ENCODE results near the gene ZNF536. TPM values are rescaled to one million over a fixed set of nuclear protein-coding genes. Genes with fewer than 3 reads are reported as not detected.

ZNF536 gene
- total RNA-seq, 2 experiments from 2014 or later, result not detected

- Mint-ChIP-seq H3K9me3 (ENCODE audit: insufficient read depth) (no peaks in the 10 kb centered on the region), H3K4me3 (no peak overlapping the region), H3K36me3 (ENCODE audit: low read depth) (no peaks in the 10 kb centered on the region), H3K27ac (no peak overlapping the region), H3K4me1 (ENCODE audit: low read depth) (no peaks in the 10 kb centered on the region), H3K27me3 (ENCODE audit: low read depth) (no peaks in the 10 kb centered on the region)
- DNase-seq, result no peak
- ATAC-seq, result no peak
- POLR2A ChIA-PET, result no interaction called here
- CTCF ChIA-PET, result no interaction called here
These were observed 37.3 kb upstream of the ZNF536 start for GRCh38 chr19:30334841-30335240.

- ATAC-seq (no peak), DNase-seq (no peak)
- POLR2A ChIA-PET, result no interaction called here
- H3K4me3 Mint-ChIP-seq, result no peak overlapping the region
- no peak overlapping the region for H3K27ac Mint-ChIP-seq
- CTCF ChIA-PET, result no interaction called here
- H3K27me3 Mint-ChIP-seq (ENCODE audit: low read depth), result no peaks in the 10 kb centered on the region
- no peaks in the 10 kb centered on the region for H3K4me1 Mint-ChIP-seq (ENCODE audit: low read depth)
- no peaks in the 10 kb centered on the region for H3K36me3 Mint-ChIP-seq (ENCODE audit: low read depth)
- H3K9me3 Mint-ChIP-seq (ENCODE audit: insufficient read depth), result no peaks in the 10 kb centered on the region
These were observed 36.8 kb upstream of the ZNF536 start for GRCh38 chr19:30335306-30335886.

DNA sequence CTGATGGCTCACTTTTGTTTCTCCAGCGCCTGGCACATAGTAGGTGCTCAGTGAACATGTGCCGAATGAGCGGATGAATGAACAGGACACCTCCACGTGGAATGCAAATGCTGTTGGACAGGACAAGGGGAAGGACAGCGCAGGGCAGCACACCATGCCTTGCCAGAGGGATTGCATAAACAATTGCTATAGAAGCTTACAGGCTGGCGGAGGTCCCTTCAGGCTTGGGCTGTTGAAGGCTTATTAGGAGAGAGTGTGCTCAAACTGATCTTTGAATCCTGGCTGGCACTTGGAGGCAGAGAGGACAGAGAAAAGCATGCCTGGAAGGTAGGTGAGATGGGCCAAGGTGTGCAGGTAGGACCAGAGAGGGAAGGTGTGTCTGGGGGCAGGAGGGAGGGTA, 35.9 kb upstream of the ZNF536 start:
- ATAC-seq (no peak), DNase-seq (no peak)
- ChIA-PET CTCF (no interaction called here), POLR2A (no interaction called here)
- Mint-ChIP-seq H3K27me3 (ENCODE audit: low read depth) (no peaks in the 10 kb centered on the region), H3K27ac (no peak overlapping the region), H3K36me3 (ENCODE audit: low read depth) (no peaks in the 10 kb centered on the region), H3K4me1 (ENCODE audit: low read depth) (no peaks in the 10 kb centered on the region), H3K9me3 (ENCODE audit: insufficient read depth) (no peaks in the 10 kb centered on the region), H3K4me3 (no peak overlapping the region)

DNA sequence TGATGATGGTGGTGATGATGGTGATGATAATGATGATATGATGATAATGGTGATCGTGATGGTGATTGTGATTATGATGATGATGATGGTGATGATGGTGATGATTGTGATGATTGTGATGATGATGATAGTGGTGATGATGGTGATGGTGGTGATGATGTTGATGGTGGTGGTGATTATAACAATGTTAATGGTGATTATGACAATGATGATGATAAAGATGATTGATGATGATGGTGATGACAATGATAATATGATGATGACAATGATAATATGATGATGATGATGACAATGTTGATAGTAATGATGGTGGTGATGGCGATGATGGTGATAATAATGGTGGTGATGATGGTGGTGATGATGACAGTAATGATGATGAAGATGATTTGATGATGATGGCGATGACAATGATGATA, 34.1 kb upstream of the ZNF536 start:
- ChIA-PET CTCF (no interaction called here), POLR2A (no interaction called here)
- no peak for ATAC-seq
- H3K27me3 Mint-ChIP-seq (ENCODE audit: low read depth), result no peaks in the 10 kb centered on the region
- no peak overlapping the region for H3K27ac Mint-ChIP-seq
- DNase-seq, result no peak
- no peaks in the 10 kb centered on the region for H3K9me3 Mint-ChIP-seq (ENCODE audit: insufficient read depth)
- no peaks in the 10 kb centered on the region for H3K36me3 Mint-ChIP-seq (ENCODE audit: low read depth)
- H3K4me3 Mint-ChIP-seq, result no peak overlapping the region
- H3K4me1 Mint-ChIP-seq (ENCODE audit: low read depth), result no peaks in the 10 kb centered on the region

DNA sequence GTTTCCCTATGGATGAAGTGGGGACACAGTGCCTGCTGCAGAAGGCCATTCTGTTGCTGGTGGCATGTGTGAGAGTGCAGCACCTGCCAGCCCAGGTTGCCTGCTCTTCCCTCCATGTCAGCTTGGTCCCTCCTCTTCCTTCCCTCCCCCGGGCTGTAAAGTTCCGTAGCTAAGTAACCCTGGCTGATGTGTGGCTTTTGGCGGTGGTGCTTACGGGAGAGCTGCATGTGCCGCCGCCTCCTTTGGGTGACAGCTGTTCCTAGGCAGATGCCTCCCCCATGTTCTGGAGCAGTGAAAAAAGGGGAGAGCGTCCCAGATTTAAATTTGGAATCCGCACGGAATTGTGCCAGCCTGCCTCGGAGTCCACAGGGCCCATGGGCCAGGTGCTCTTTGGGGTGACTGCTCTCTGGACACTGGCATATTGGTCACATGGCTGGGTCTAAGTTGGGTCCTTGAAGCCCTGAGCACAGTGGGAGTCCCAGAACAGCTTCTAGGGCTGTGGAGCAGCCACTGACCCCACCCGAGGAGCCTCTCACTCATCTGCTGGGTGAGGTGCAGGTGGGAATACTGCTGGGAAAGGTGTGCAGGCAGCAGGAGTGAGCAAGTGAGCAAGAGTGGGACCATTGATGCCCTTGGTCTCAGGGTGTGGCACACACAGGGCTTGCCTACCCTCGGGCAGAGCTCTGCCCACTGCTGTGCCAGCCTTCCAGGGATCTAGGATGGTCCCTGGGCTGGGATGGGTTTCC, 33.1 kb upstream of the ZNF536 start:
- Mint-ChIP-seq H3K9me3 (ENCODE audit: insufficient read depth) (no peaks in the 10 kb centered on the region), H3K4me3 (no peak overlapping the region), H3K36me3 (ENCODE audit: low read depth) (no peaks in the 10 kb centered on the region), H3K27me3 (ENCODE audit: low read depth) (no peaks in the 10 kb centered on the region), H3K27ac (no peak overlapping the region), H3K4me1 (ENCODE audit: low read depth) (no peaks in the 10 kb centered on the region)
- POLR2A ChIA-PET, result no interaction called here
- no peak for ATAC-seq
- CTCF ChIA-PET, result no interaction called here
- DNase-seq, result no peak

GRCh38 chr19:30339624-30340525, 32.3 kb upstream of the ZNF536 start:
- CTCF ChIA-PET, result no interaction called here
- Mint-ChIP-seq H3K4me3 (no peak overlapping the region), H3K27ac (no peak overlapping the region), H3K4me1 (ENCODE audit: low read depth) (no peaks in the 10 kb centered on the region), H3K36me3 (ENCODE audit: low read depth) (no peaks in the 10 kb centered on the region), H3K9me3 (ENCODE audit: insufficient read depth) (no peaks in the 10 kb centered on the region), H3K27me3 (ENCODE audit: low read depth) (no peaks in the 10 kb centered on the region)
- POLR2A ChIA-PET, result no interaction called here
- no peak for ATAC-seq
- no peak for DNase-seq

DNA sequence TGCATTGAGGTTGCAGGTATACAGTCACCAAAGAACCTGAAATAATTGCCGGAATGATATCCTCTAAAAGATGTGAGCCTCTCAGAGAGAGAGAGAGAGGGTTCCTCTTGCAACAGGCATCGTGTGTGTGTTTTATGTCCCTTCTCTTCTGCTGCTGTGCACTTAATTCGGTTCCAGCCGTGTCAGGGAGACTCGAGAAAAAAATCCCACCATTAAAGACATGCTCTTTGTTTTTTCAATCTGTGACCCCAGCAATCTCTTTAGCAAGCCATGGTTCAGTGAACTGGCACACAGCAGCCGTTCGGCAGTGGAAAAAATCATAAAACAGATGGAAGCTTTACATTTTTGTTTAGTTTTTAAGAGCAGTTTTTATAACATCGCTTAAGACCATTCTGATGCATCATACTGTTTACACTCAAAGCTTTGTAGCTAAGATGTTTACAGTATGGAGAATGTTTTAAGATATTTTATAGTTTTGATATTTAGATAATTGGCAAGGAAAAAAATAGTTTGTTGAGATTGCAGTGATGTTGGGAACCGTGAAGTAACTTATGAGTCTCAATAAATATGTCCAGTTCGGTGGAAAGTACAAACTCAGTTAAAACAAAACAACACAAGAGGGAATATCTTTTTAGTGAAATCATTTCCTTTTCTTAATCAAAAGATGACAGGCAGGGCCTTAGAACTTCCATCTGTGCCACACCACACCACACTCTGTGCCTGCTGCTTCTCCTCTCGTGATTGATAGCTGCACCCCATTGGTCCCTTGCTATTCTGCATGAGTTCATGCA, 31.2 kb upstream of the ZNF536 start:
- ATAC-seq (no peak), DNase-seq (no peak)
- no peak overlapping the region for H3K27ac Mint-ChIP-seq
- no peaks in the 10 kb centered on the region for H3K9me3 Mint-ChIP-seq (ENCODE audit: insufficient read depth)
- no peaks in the 10 kb centered on the region for H3K4me1 Mint-ChIP-seq (ENCODE audit: low read depth)
- CTCF ChIA-PET, result no interaction called here
- no peaks in the 10 kb centered on the region for H3K36me3 Mint-ChIP-seq (ENCODE audit: low read depth)
- H3K27me3 Mint-ChIP-seq (ENCODE audit: low read depth), result no peaks in the 10 kb centered on the region
- POLR2A ChIA-PET, result no interaction called here
- no peak overlapping the region for H3K4me3 Mint-ChIP-seq

GRCh38 chr19:30341611-30342201, 30.5 kb upstream of the ZNF536 start:
- no peaks in the 10 kb centered on the region for H3K4me1 Mint-ChIP-seq (ENCODE audit: low read depth)
- ChIA-PET CTCF (no interaction called here), POLR2A (no interaction called here)
- H3K9me3 Mint-ChIP-seq (ENCODE audit: insufficient read depth), result no peaks in the 10 kb centered on the region
- DNase-seq (no peak), ATAC-seq (no peak)
- H3K27me3 Mint-ChIP-seq (ENCODE audit: low read depth), result no peaks in the 10 kb centered on the region
- H3K36me3 Mint-ChIP-seq (ENCODE audit: low read depth), result no peaks in the 10 kb centered on the region
- H3K4me3 Mint-ChIP-seq, result no peak overlapping the region
- H3K27ac Mint-ChIP-seq, result no peak overlapping the region

GRCh38 chr19:30342901-30343300, 29.3 kb upstream of the ZNF536 start:
- H3K4me1 Mint-ChIP-seq (ENCODE audit: low read depth), result no peaks in the 10 kb centered on the region
- no peaks in the 10 kb centered on the region for H3K36me3 Mint-ChIP-seq (ENCODE audit: low read depth)
- no peak overlapping the region for H3K27ac Mint-ChIP-seq
- ChIA-PET CTCF (no interaction called here), POLR2A (no interaction called here)
- H3K4me3 Mint-ChIP-seq, result no peak overlapping the region
- no peaks in the 10 kb centered on the region for H3K27me3 Mint-ChIP-seq (ENCODE audit: low read depth)
- ATAC-seq (no peak), DNase-seq (no peak)
- no peaks in the 10 kb centered on the region for H3K9me3 Mint-ChIP-seq (ENCODE audit: insufficient read depth)

- H3K4me3 Mint-ChIP-seq, result no peak overlapping the region
- DNase-seq (no peak), ATAC-seq (no peak)
- ChIA-PET CTCF (no interaction called here), POLR2A (no interaction called here)
- H3K9me3 Mint-ChIP-seq (ENCODE audit: insufficient read depth), result no peaks in the 10 kb centered on the region
- no peaks in the 10 kb centered on the region for H3K4me1 Mint-ChIP-seq (ENCODE audit: low read depth)
- no peaks in the 10 kb centered on the region for H3K27me3 Mint-ChIP-seq (ENCODE audit: low read depth)
- H3K36me3 Mint-ChIP-seq (ENCODE audit: low read depth), result no peaks in the 10 kb centered on the region
- no peak overlapping the region for H3K27ac Mint-ChIP-seq
These were observed 27.4 kb upstream of the ZNF536 start for GRCh38 chr19:30344446-30345425.

DNA sequence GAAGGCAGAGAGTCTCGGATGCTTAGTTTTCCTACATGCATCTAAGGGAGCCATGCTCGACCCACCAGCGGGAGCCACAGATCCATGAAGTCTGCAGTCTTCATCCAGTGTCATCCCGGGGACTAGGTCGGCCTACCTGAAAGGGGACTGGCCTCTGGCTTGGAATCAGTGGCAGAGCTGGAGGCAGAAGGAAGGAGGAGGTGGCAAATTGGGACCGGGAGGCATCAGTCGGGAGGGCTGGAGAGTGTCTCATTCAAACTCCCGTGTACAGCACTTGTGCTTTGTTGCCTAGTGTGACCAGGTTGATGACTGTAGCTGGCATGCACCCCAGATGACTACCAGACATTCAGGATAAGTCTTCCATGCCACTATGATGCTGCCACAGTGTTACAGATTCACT, 26.5 kb upstream of the ZNF536 start:
- DNase-seq (no peak), ATAC-seq (no peak)
- ChIA-PET CTCF (no interaction called here), POLR2A (no interaction called here)
- Mint-ChIP-seq H3K4me1 (ENCODE audit: low read depth) (no peaks in the 10 kb centered on the region), H3K27ac (no peak overlapping the region), H3K9me3 (ENCODE audit: insufficient read depth) (no peaks in the 10 kb centered on the region), H3K4me3 (no peak overlapping the region), H3K36me3 (ENCODE audit: low read depth) (no peaks in the 10 kb centered on the region), H3K27me3 (ENCODE audit: low read depth) (no peaks in the 10 kb centered on the region)
